ENCODE results near the gene POLR2A. TPM values are rescaled to one million over a fixed set of nuclear protein-coding genes. Genes with fewer than 3 reads are reported as not detected.

POLR2A gene
- total RNA-seq, 4 donors from 2014 or later = 87.0 to 163 (median 125) TPM

- Histone ChIP-seq H3K36me3 (peaks cover 5 to 62% (median 35%) of the 10 kb centered on the region in 3 donors), H3K27ac (peak overlapping the region in 1 of 4 donors; percentile 36), H3K27me3 (no peaks in the 10 kb centered on the region), H3K9me3 (no peaks in the 10 kb centered on the region), H3K4me3 (no peak overlapping the region), H3K4me1 (peaks cover 0 to 25% (median 0%) of the 10 kb centered on the region in 4 donors)
- TF ChIP-seq EP300 (IDR thresholded peaks at IDR 0.05) = no peak
- TF ChIP-seq CTCF (IDR thresholded peaks at IDR 0.05) = no peak
- no peak for TF ChIP-seq POLR2A (IDR thresholded peaks at IDR 0.05)
- WGBS, 2 donors = 85 to 86% methylated on average over 12 of the region's 12 CpGs
- no peak for DNase-seq (ENCODE audit: low spot score in 2 of 2)
Observed at GRCh38 chr17:7495906-7496434, 11.8 kb downstream of the POLR2A start.

- DNase-seq (ENCODE audit: low spot score in 2 of 2) = no peak
- WGBS, 2 donors = 86 to 89% methylated on average over 20 of the region's 20 CpGs
- peaks cover 10 to 62% (median 42%) of the 10 kb centered on the region in 3 donors for H3K36me3 ChIP-seq
- no peaks in the 10 kb centered on the region for H3K9me3 ChIP-seq
- H3K4me3 ChIP-seq = no peak overlapping the region
- H3K4me1 ChIP-seq = peaks cover 0 to 19% (median 0%) of the 10 kb centered on the region in 4 donors
- H3K27ac ChIP-seq = peak overlapping the region in 1 of 4 donors; percentile 36
- no peaks in the 10 kb centered on the region for H3K27me3 ChIP-seq
- TF ChIP-seq POLR2A (IDR thresholded peaks at IDR 0.05) (no peak), CTCF (IDR thresholded peaks at IDR 0.05) (no peak)
Observed at GRCh38 chr17:7496470-7497183, 12.5 kb downstream of the POLR2A start.

- no peak for DNase-seq (ENCODE audit: low spot score in 2 of 2)
- Histone ChIP-seq H3K36me3 (peaks cover 10 to 67% (median 48%) of the 10 kb centered on the region in 3 donors), H3K4me1 (peaks cover 0 to 13% (median 0%) of the 10 kb centered on the region in 4 donors), H3K27ac (no peak overlapping the region), H3K4me3 (no peak overlapping the region), H3K27me3 (no peaks in the 10 kb centered on the region), H3K9me3 (no peaks in the 10 kb centered on the region)
- WGBS, 2 donors = 94 to 98% methylated on average over 10 of the region's 10 CpGs
- no peak for TF ChIP-seq EP300 (IDR thresholded peaks at IDR 0.05)
- TF ChIP-seq CTCF (IDR thresholded peaks at IDR 0.05) = no peak
- TF ChIP-seq POLR2A (IDR thresholded peaks at IDR 0.05) = no peak
Observed at GRCh38 chr17:7497228-7497627, 13.1 kb downstream of the POLR2A start.

- no peak overlapping the region for H3K4me3 ChIP-seq
- H3K36me3 ChIP-seq = peaks cover 10 to 71% (median 52%) of the 10 kb centered on the region in 3 donors
- peaks cover 0 to 10% (median 0%) of the 10 kb centered on the region in 4 donors for H3K4me1 ChIP-seq
- WGBS, 2 donors = 89 to 90% methylated on average over 14 of the region's 14 CpGs
- TF ChIP-seq CTCF (IDR thresholded peaks at IDR 0.05) (no peak), POLR2A (IDR thresholded peaks at IDR 0.05) (no peak)
- no peak for DNase-seq (ENCODE audit: low spot score in 2 of 2)
- no peaks in the 10 kb centered on the region for H3K27me3 ChIP-seq
- H3K9me3 ChIP-seq = no peaks in the 10 kb centered on the region
- no peak overlapping the region for H3K27ac ChIP-seq
Observed at GRCh38 chr17:7497636-7498035, 13.5 kb downstream of the POLR2A start.

GRCh38 chr17:7499161-7499560 lies 15.0 kb downstream of the POLR2A start:
- Histone ChIP-seq H3K4me1 (peaks cover 0 to 3% (median 0%) of the 10 kb centered on the region in 4 donors), H3K9me3 (no peaks in the 10 kb centered on the region), H3K36me3 (peaks cover 15 to 87% (median 65%) of the 10 kb centered on the region in 3 donors), H3K27me3 (no peaks in the 10 kb centered on the region), H3K27ac (no peak overlapping the region), H3K4me3 (no peak overlapping the region)
- no peak for DNase-seq (ENCODE audit: low spot score in 2 of 2)
- no peak for TF ChIP-seq CTCF (IDR thresholded peaks at IDR 0.05)
- TF ChIP-seq POLR2A (IDR thresholded peaks at IDR 0.05) = no peak
- TF ChIP-seq EP300 (IDR thresholded peaks at IDR 0.05) = no peak
- WGBS, 2 donors = 80 to 93% methylated on average over 11 of the region's 11 CpGs
